ENCODE results near the gene NOLC1.

Gene NOLC1

DNA sequence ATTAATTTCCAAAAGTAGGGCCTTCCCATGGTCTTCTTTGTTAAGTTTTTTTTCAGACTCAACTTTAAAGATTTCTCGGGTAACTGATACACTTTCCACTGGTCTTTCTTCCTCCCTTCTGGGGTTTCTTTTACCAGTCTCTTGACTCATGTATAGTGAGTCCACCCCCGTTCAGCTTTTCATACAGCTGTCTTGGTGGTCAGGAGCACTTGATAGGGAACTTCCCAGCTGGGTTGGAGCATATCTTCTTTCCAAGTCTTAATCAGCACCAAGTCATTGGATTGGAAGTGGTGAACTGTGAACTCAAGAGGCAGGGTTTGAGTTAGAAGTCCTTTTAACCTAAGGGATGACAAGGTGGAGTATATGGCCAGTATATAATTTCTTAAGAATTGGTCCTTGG, 44.7 kb downstream of the NOLC1 start:
- DNase-seq: no peak

DNA sequence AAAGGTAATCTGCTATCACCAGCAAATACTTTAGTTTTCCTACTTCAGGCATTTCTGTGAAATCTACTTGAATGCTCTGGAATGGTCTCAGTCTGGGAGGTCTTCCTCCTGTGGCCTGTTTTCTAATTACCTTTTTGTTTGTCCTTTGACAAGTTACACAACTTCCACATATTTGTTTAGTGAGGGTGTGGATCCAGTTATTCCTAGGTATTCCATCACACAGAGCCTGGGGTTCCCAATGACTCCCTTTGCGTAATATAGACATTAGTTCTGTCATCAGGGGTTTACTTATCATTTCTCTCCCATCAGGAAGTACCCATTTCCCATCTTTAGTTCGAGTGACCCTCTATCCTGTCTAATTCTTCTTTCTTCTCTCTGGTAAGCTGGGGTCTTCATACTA, 45.8 kb downstream of the NOLC1 start:
- DNase-seq: no peak

DNA sequence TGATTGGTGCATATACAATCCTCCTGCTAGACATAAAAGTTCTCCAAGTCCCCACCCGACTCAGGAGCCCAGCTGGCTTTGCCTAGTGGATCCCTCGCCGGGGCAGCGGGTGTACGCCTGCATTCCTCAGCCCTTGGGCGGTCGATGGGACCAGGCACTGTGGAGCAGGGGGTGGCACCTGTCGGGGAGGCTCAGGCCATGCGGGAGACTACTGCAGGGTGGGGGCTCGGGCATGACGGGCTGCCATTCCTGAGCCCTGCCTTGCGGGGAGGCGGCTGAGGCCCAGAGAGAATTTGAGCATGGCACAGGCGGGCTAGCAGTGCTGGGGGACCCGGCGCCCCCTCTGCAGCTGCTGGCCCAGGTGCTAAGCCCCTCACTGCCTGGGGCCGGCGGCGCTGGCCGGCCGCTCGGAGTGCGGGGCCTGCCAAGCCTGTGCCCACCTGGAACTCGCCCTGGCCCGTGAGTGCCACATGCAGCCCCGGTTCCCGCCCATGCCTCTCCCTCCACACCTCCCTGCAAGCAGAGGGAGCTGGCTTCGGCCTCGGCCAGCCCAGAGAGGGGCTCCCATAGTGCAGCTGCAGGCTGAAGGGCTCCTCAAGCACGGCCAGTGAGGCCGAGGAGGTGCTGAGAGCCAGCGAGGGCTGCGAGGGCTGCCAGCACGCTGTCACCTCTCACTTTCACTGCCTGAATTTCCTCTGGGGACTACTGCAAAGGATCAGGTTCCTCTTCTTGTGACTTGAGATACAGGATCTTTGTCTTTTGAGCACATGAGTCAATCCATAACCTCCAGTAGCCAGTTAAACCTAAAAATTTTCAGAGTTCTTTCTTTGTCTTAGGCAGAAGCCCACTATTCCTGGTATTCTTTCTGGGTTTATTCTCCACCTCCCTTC, 48.8 kb downstream of the NOLC1 start:
- DNase-seq: no peak

DNA sequence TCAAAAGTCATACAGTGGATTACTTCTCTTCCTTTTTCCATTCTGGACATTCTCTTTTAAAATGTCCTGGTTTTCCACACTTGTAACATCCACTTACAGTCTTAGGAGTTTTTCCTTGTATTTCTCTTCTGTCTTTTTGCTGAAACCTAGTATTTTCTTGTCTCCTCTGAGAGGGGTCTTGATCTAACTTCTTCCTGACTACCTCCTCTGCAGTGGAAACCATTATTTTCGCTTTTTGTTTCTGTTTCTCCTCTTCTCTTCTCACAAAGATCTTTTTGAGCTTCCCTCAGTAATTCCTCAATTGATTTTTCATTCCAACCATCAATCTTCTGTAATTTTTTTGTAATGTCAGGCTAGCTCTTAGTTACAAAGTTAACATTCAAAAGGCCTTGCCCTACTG, 50.2 kb downstream of the NOLC1 start:
- DNase-seq: no peak

DNA sequence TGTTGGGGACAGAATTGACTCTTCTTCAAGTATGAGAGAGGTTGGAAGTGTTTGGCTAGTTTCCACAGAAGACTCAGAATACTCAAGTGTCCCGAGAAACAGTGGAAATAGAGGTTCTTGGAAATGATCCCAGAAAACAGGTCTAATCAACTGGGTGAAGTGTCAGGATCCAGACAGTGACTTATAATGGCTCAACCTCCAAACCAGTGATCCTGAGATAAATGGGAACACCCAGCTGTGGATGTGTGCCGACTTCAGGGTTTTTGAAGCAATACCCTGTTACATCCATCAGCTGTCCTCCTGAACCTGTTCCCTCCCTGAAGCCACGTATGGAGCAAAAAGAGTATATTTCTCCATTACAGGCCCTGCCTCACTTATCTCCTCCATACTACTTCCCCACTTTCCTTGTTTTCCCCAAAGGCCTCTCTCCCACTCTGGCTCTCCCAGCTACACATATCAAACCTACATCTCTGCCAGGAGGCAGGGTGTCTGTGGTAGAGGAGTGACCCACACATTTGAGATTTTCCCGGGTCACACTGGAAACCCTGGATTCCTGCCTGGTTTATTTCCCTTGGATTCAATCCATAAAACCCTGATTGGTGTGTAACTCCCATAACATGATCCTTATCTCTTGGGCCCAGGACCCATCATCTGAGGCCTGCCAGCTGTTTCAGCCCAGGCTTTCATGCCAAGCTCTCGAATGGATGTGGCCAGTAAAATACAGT, 56.3 kb downstream of the NOLC1 start:
- DNase-seq: no peak

DNA sequence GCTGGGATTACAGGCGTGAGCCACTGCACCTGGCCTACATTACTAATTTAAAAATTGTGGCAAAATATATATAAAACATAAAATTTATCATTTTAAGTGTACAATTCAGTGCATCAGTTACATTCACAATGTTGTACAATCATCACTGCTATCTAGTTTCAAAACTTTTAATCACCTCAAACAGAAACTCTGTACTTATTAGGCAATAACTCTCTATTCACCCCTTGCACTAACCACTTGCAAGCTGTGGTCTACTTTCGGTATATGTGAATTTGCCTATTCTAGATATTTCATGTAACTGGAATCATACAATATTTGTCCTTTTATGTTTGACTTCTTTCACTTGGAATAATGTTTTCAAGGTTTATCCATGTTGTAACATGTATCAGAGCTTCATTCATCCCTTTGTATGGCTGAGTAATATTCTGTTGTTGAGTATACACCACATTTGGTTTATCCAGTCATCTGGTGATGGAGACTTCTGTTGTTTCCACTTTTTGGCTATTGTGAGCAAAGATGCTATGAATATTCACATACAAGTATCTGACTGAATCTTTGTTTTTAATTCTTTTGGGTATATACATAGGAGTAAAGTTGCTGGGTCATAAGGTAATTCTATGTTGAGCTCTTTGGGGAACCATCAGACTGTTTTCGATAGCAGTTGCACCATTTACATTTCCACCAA, 59.6 kb downstream of the NOLC1 start:
- no peak for DNase-seq

Measured in anterior cingulate cortex (tissue), 58 donors.